CD14-positive monocyte (primary cell): Measurements from ENCODE around the gene CHID1. TPM values are rescaled to one million over a fixed set of nuclear protein-coding genes. Genes with fewer than 3 reads are reported as not detected.

Source experiments
- DNase-seq, 3 donors: peaks; one replicate each; pipeline ENCODE4 v3.0.0-alpha.2; 2011 to 2022
- H2AFZ ChIP-seq: 2 replicates; pipeline ENCODE4 v1.6.0; 2012; ENCODE audit warnings: mild to moderate bottlenecking, low read depth, low read length, inconsistent platforms; ENCODE audit not compliant: insufficient read depth, poor library complexity, severe bottlenecking
- H3K27ac ChIP-seq, 2 donors: 1 replicate in 1 of 2; 2 replicates in 1 of 2; pipeline ENCODE4 v1.5.1; 2012 to 2013; ENCODE audit warnings: low read length in 2 of 2, control low read depth in 1 of 2, inconsistent platforms in 1 of 2, low read depth in 1 of 2, mild to moderate bottlenecking in 1 of 2
- H3K27me3 ChIP-seq, 2 donors: one replicate each; pipeline versions ENCODE4 v1.6.0 to v1.6.1; 2011 to 2013; ENCODE audit warnings: low read length in 2 of 2; ENCODE audit not compliant: control insufficient read depth in 2 of 2, insufficient read depth in 2 of 2
- H3K36me3 ChIP-seq, 2 donors: replicated peaks in 1 of 2; 1 replicate in 1 of 2; 2 replicates in 1 of 2; pipeline versions ENCODE4 v1.5.1 to v1.6.1; 2012 to 2013; ENCODE audit warnings: low read length in 2 of 2, control low read depth in 1 of 2, inconsistent platforms in 1 of 2, mild to moderate bottlenecking in 1 of 2; ENCODE audit not compliant: insufficient read depth in 2 of 2, control insufficient read depth in 1 of 2
- H3K4me1 ChIP-seq, 2 donors: 1 replicate in 1 of 2; 2 replicates in 1 of 2; pipeline versions ENCODE4 v1.5.1 to v1.6.1; 2012 to 2013; ENCODE audit warnings: low read length in 2 of 2, control low read depth in 1 of 2, inconsistent platforms in 1 of 2, mild to moderate bottlenecking in 1 of 2, moderate library complexity in 1 of 2; ENCODE audit not compliant: insufficient read depth in 2 of 2, control insufficient read depth in 1 of 2
- H3K4me2 ChIP-seq: replicated peaks from 2 replicates; pipeline ENCODE3; 2012; ENCODE audit warnings: low read length, moderate library complexity, mild to moderate bottlenecking; ENCODE audit not compliant: poor library complexity, severe bottlenecking; ENCODE audit errors: extremely low read depth
- H3K4me3 ChIP-seq, 3 experiments: fragments of 200-600 bp in 1 of 3; sonication (generic) in 1 of 3; replicated peaks in 1 of 3; 1 replicate in 2 of 3; 2 replicates in 1 of 3; pipeline ENCODE4 v1.5.1; 2011 to 2013; ENCODE audit warnings: low read length in 3 of 3, mild to moderate bottlenecking in 3 of 3, control low read depth in 2 of 3, low read depth in 2 of 3, inconsistent platforms in 1 of 3, moderate library complexity in 1 of 3
- H3K79me2 ChIP-seq: 2 replicates; pipeline ENCODE4 v1.6.0; 2012; ENCODE audit warnings: mild to moderate bottlenecking, control low read depth, inconsistent platforms, low read length, moderate library complexity; ENCODE audit not compliant: insufficient read depth
- H3K9ac ChIP-seq: 2 replicates; pipeline ENCODE4 v1.6.0; 2017; ENCODE audit warnings: low read length, mild to moderate bottlenecking; ENCODE audit not compliant: insufficient read depth, poor library complexity, severe bottlenecking
- H3K9me3 ChIP-seq, 2 donors: replicated peaks in 1 of 2; 1 replicate in 1 of 2; 2 replicates in 1 of 2; pipeline versions ENCODE4 v1.5.1 to v1.6.1; 2012 to 2013; ENCODE audit warnings: low read length in 2 of 2, control low read depth in 1 of 2; ENCODE audit not compliant: control insufficient read depth in 1 of 2, insufficient read depth in 1 of 2
- H4K20me1 ChIP-seq: 2 replicates; pipeline ENCODE4 v1.6.0; 2012; ENCODE audit warnings: mild to moderate bottlenecking, low read length, control low read depth, moderate library complexity; ENCODE audit not compliant: insufficient read depth
- H3K27ac Mint-ChIP-seq, 7 donors: one replicate each; pipeline ENCODE4 v1.8.0; 2020; ENCODE audit warnings: mild to moderate bottlenecking in 7 of 7, mixed read lengths in 7 of 7, moderate library complexity in 6 of 7, inconsistent platforms in 2 of 7
- H3K27me3 Mint-ChIP-seq, 3 donors: one replicate each; pipeline ENCODE4 v1.8.0; 2021 to 2022; ENCODE audit warnings: low read depth in 3 of 3, mild to moderate bottlenecking in 3 of 3, mixed read lengths in 3 of 3, moderate library complexity in 3 of 3, inconsistent platforms in 1 of 3
- H3K36me3 Mint-ChIP-seq, 2 donors: one replicate each; pipeline ENCODE4 v1.8.0; 2020; ENCODE audit warnings: mixed read lengths in 2 of 2, inconsistent platforms in 1 of 2, mild to moderate bottlenecking in 1 of 2
- H3K4me1 Mint-ChIP-seq: one replicate; pipeline ENCODE4 v1.8.0; 2020; ENCODE audit warnings: mild to moderate bottlenecking, mixed read lengths
- H3K4me3 Mint-ChIP-seq, 2 donors: one replicate each; pipeline ENCODE4 v1.8.0; 2020; ENCODE audit warnings: mild to moderate bottlenecking in 2 of 2, mixed read lengths in 2 of 2, moderate library complexity in 1 of 2
- H3K9me3 Mint-ChIP-seq, 7 donors: one replicate each; pipeline ENCODE4 v1.8.0; 2020 to 2022; ENCODE audit warnings: mixed read lengths in 7 of 7, mild to moderate bottlenecking in 6 of 7, moderate library complexity in 6 of 7, inconsistent platforms in 2 of 7
- CTCF ChIP-seq: fragments of 200-600 bp; IDR thresholded peaks from one replicate; pipeline ENCODE4 v1.8.0; 2022; ENCODE audit warnings: antibody characterized with exemption, mild to moderate bottlenecking
- WGBS: methylation state at CpG from one replicate; pipeline ENCODE4 v1.1.5; 2013; ENCODE audit warnings: missing lambda C conversion rate; ENCODE audit not compliant: insufficient coverage; 5-methylcytosine and 5-hydroxymethylcytosine counted together
- intact Hi-C, 2 donors: fragments of 100-400 bp; cut with micrococcal nuclease; formaldehyde crosslinking; loops; one replicate each; pipeline versions ENCODE4 v1.15.0 to v1.15.1; 2023
- polyA plus RNA-seq, 3 donors: library from polyadenylated mRNA; depleted of rRNA in 1 of 3; unstranded in 2 of 3; stranded (reverse) in 1 of 3; fragments of 300-500 nt in 2 of 3; fragments of >200 nt in 1 of 3; fragmentation: Illumina TruSeq in 2 of 3; gene quantifications; 1 replicate in 2 of 3; 2 replicates in 1 of 3; pipeline ENCODE4 v1.2.3, GENCODE V29; 2012 to 2021

CHID1 gene
- polyA plus RNA-seq, 3 donors, result 23.2 to 45.4 (median 45.0) TPM

- H3K27me3 Mint-ChIP-seq, result peaks cover 0 to 3% (median 2%) of the 10 kb centered on the region in 3 donors
- no peak overlapping the region for H3K27ac Mint-ChIP-seq
- H4K20me1 ChIP-seq, result no peaks in the 10 kb centered on the region
- no peak overlapping the region for H3K4me3 ChIP-seq
- DNase-seq, result no peak
- H3K4me3 Mint-ChIP-seq, result no peak overlapping the region
- H3K9me3 ChIP-seq, result no peaks in the 10 kb centered on the region
- no peaks in the 10 kb centered on the region for H3K36me3 ChIP-seq
- H3K27me3 ChIP-seq, result no peaks in the 10 kb centered on the region
- no peaks in the 10 kb centered on the region for H3K4me1 Mint-ChIP-seq
- H3K4me2 ChIP-seq, result no peak overlapping the region
- intact Hi-C loops, result no loop called here
- no peak overlapping the region for H3K27ac ChIP-seq
- no peak overlapping the region for H3K9ac ChIP-seq
- no peak for TF ChIP-seq CTCF
- no peaks in the 10 kb centered on the region for H3K4me1 ChIP-seq
- H2AFZ ChIP-seq, result no peak overlapping the region
- H3K9me3 Mint-ChIP-seq, result peaks cover 0 to 1% (median 0%) of the 10 kb centered on the region in 7 donors
- H3K79me2 ChIP-seq, result no peaks in the 10 kb centered on the region
- peaks cover 2 to 5% of the 10 kb centered on the region in 2 donors for H3K36me3 Mint-ChIP-seq
- WGBS, result 93% methylated on average over 9 of the region's 9 CpGs
Measured at GRCh38 chr11:872799-873198, 37.8 kb downstream of the CHID1 start.

GRCh38 chr11:871472-871871 is 39.1 kb downstream of the CHID1 start:
- Mint-ChIP-seq H3K4me3 (no peak overlapping the region), H3K27me3 (peaks cover 0 to 3% (median 2%) of the 10 kb centered on the region in 3 donors), H3K9me3 (no peaks in the 10 kb centered on the region), H3K27ac (no peak overlapping the region), H3K4me1 (no peaks in the 10 kb centered on the region), H3K36me3 (peaks cover 2 to 4% of the 10 kb centered on the region in 2 donors)
- no peak overlapping the region for H3K27ac ChIP-seq
- no peaks in the 10 kb centered on the region for H4K20me1 ChIP-seq
- H3K27me3 ChIP-seq, result no peaks in the 10 kb centered on the region
- intact Hi-C loops, result no loop called here
- H3K4me2 ChIP-seq, result no peak overlapping the region
- no peaks in the 10 kb centered on the region for H3K4me1 ChIP-seq
- no peak for TF ChIP-seq CTCF
- H3K79me2 ChIP-seq, result no peaks in the 10 kb centered on the region
- no peaks in the 10 kb centered on the region for H3K36me3 ChIP-seq
- H3K4me3 ChIP-seq, result no peak overlapping the region
- 84% methylated on average over 7 of the region's 9 CpGs for WGBS
- H3K9me3 ChIP-seq, result no peaks in the 10 kb centered on the region
- no peak overlapping the region for H3K9ac ChIP-seq
- no peak for DNase-seq
- H2AFZ ChIP-seq, result no peak overlapping the region
